Mammary microvascular endothelial cell (primary cell): ENCODE measurements around the gene CT47C1. TPM values are rescaled to one million over a fixed set of nuclear protein-coding genes. Genes with fewer than 3 reads are reported as not detected.

Experiments
- total RNA-seq: library from RNA; depleted of rRNA; stranded (reverse); fragments of >200 nt; gene quantifications from 2 replicates; pipeline ENCODE4 v1.2.3, GENCODE V29; 2015

The CT47C1 gene
- not detected in 2 replicates for total RNA-seq

DNA sequence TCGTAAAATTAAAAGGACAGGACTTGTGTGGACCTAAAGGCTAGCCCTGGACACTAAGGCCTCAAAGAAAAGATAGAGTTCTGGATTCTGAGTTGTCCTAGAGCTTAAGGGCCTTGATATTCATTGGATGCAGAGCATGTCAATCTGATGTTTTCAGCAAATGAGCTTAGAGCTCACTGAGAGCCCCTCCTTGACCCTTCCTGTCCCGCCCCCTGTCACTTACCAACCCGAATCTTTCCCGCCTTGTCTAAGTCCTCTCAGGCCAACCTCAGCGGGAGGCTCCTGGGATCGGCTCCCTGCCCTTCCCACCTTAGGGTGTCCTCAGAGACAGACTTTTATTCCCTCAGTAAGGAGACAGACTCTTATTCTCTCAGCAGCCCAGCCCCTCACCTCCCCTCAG is at the start of gene CT47C1:
CT47C1 (plus strand) TSS at position 250 of the 400 bp plus-strand sequence. CDS start 233 bp downstream, outside the sequence.

Other genes with a start within 250 kb of the CT47C1 start
- gene ZCCHC12, start 249.2 kb upstream of the CT47C1 start, total RNA-seq: 0.33 TPM in 1 of 2 replicates, not detected in the other
- 2.3 and 3.9 TPM in 2 replicates for gene LONRF3, start 98.4 kb upstream of the CT47C1 start, total RNA-seq
- gene KIAA1210, start 54.8 kb downstream of the CT47C1 start, total RNA-seq: not detected in 2 replicates
- gene PGRMC1, start 163.3 kb downstream of the CT47C1 start, total RNA-seq: 72.0 and 77.0 TPM in 2 replicates